Measurements from ENCODE around the gene SERTM2. TPM values are rescaled to one million over a fixed set of nuclear protein-coding genes. Genes with fewer than 3 reads are reported as not detected.
A peak's percentile ranks its signal among the peaks of the same experiment; 100 is the strongest.

The SERTM2 gene
- total RNA-seq (2014; rRNA removed; shearing (Covaris generic)) = 0.17 and 0.30 TPM in 2 replicates

DNA sequence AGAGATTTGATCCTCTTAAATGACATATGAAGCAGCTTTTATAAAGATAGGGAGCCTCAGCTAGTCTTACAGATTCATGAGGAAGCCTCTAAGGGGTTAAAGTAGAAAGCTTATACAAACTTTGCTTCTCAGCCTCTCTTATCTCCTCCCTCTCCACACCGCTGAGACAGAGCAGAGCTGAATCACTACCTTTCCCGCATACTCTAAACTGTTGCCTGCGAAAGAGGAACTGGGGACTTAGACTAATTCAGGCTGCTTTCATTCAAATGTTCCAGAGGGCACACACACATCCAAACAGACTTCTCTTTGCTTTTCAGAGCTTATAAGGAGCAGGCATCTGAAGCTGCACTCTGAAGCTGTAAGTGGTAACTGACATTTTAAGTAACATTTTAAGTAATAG is at the start of gene SERTM2:
TSS of gene SERTM2 (plus strand) at position 169 of the 400 bp plus-strand sequence. CDS start 7,213 bp downstream, outside the sequence.
- no peak within 1 kb of the TSS for H3K4me3 ChIP-seq (ENCODE audit: insufficient read depth, low read depth, low read length)
- no peaks in the 10 kb centered on the region for H3K36me3 ChIP-seq (replicated peaks; ENCODE audit: control insufficient read depth, insufficient read depth, low read length)
- H3K27me3 ChIP-seq (ENCODE audit: control insufficient read depth, insufficient read depth, low read length) = no peaks in the 10 kb centered on the region
- DNase-seq = peak; percentile 23

DNA sequence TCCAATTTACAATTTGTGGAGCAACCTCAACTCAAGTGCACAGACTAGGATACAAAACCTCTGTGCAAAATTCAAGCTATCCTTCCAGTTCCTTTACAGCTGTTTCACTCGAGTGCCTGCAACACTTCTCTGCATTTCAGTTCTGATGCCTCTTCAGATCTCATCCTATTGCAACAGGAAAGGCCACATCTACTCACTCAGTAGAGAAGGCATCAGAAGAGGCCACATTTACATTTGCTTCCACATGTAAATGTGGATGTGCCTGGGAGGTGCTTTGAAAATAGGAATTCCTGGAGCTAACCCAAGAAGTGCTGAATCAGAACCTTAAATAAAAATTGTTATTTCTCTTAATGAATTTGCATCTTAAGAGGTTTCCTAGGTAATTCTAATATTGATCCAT is 45.8 kb upstream of the SERTM2 start:
- no peak overlapping the region for H3K4me3 ChIP-seq (ENCODE audit: insufficient read depth, low read depth, low read length)
- peak; percentile 9 for DNase-seq
- H3K27me3 ChIP-seq (ENCODE audit: control insufficient read depth, insufficient read depth, low read length) = no peaks in the 10 kb centered on the region
- H3K36me3 ChIP-seq (replicated peaks; ENCODE audit: control insufficient read depth, insufficient read depth, low read length) = no peaks in the 10 kb centered on the region

DNA sequence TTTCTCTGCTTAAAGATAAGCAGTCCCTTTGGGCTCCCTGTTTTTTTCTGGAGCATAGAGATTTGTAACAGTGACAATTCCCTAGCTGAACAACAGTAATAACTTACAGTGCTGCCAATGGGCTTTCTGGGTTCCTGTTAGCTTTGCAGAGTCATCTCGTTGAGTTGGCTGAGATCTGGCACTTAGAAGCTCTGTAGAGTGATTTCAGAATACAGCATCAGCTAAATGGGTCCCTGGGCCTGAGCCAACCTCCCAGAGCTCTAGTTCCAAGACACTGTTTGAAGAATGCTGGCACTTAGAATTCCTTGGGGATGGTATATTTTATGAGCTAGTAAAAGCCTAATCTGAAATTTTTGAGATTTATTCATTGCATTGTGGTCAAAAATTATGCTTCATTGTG is 43.5 kb upstream of the SERTM2 start:
- Histone ChIP-seq H3K4me3 (ENCODE audit: insufficient read depth, low read depth, low read length) (no peak overlapping the region), H3K36me3 (replicated peaks; ENCODE audit: control insufficient read depth, insufficient read depth, low read length) (no peaks in the 10 kb centered on the region), H3K27me3 (ENCODE audit: control insufficient read depth, insufficient read depth, low read length) (no peaks in the 10 kb centered on the region)
- no peak for DNase-seq

DNA sequence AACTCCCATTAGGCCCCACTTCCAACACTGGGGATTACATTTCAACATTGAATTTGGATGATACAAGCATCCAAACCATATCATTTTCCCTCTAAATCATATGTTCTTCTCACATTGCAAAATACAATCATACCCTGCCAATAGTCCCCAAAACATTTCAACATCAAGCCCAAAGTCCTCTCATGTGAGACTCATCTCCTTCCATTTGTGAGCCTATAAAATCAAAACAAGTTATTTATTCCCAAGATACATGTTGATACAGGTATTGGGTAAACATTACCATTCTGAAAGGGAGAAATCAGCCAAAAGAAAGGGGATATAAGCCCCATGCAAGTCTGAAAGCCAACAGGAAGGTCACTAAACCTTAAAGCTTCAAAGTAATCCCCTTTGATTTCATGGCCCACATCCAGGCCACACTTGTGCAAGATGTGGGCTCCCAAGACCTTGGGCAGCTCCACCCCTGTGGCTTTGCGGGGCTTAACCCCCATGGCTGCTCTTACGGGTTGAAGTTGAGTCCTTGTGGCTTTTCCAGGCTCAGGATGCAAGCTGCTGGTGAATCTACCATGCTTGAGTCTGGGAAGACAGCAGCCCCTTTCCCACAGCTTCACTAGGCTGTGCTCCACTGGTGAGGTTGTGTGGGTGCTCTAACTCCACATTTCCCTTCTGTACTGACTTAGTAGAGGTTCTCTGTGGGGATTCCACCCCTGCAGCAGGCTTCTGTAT is 40.6 kb upstream of the SERTM2 start:
- no peaks in the 10 kb centered on the region for H3K27me3 ChIP-seq (ENCODE audit: control insufficient read depth, insufficient read depth, low read length)
- no peak for DNase-seq
- no peaks in the 10 kb centered on the region for H3K36me3 ChIP-seq (replicated peaks; ENCODE audit: control insufficient read depth, insufficient read depth, low read length)
- no peak overlapping the region for H3K4me3 ChIP-seq (ENCODE audit: insufficient read depth, low read depth, low read length)

DNA sequence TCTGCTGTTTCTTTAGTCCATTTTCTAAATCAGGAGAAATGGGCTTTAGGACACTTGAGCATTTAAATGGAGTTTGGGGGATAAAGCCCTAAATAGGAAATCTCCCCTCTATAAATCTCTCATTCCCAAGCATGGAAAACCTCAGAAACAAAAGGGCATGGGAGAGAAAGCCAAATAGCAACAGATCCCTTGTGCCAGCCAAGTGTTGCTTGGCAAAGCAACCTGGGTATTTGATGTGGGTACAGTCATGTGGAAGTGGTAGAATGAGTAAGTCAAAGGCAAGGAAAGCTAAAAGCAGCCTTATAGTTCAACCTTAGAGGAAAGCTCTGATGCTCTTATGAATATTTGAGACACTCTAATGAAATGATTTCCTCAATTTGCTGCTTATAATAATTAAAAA is 29.5 kb upstream of the SERTM2 start:
- Histone ChIP-seq H3K36me3 (replicated peaks; ENCODE audit: control insufficient read depth, insufficient read depth, low read length) (no peaks in the 10 kb centered on the region), H3K27me3 (ENCODE audit: control insufficient read depth, insufficient read depth, low read length) (no peaks in the 10 kb centered on the region), H3K4me3 (ENCODE audit: insufficient read depth, low read depth, low read length) (no peak overlapping the region)
- DNase-seq = no peak

DNA sequence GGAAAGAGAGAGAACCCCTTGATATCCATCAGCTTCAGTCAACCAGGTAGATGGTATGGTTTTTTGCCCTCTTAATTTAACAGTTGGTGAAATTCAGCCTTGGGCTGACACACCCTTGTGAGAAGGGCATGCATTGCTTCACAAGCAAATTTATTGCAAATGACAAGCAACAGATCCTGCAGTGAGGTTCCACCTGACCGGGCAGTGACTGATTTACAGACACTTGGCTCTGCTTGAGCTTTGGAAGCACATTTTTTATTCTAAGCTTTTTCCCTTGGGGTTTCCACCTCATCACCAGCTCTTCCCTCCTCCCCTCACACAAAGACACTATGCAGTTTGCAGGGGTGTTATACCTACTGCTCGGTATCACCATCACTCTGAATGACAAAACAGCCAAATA is 28.3 kb upstream of the SERTM2 start:
- Histone ChIP-seq H3K4me3 (ENCODE audit: insufficient read depth, low read depth, low read length) (no peak overlapping the region), H3K27me3 (ENCODE audit: control insufficient read depth, insufficient read depth, low read length) (no peaks in the 10 kb centered on the region), H3K36me3 (replicated peaks; ENCODE audit: control insufficient read depth, insufficient read depth, low read length) (no peaks in the 10 kb centered on the region)
- no peak for DNase-seq

DNA sequence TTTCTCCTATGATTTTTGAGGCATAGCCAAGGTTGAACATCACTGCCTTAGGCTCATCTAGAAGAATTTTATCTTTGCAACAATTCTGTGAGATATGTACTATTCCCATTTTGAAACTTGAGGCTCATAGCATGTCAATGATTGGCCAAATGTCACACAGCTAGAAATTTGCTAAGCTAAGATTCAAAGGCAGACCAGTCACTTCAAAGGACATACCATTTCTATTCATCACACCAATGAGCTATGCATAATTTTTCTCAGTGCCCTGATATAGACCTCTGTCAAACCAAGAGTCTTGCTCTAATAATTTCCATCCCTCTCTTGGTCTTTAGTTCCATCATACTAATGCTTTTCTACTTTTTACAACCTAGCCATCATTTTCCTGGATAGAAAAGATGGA is 27.6 kb upstream of the SERTM2 start:
- Histone ChIP-seq H3K36me3 (replicated peaks; ENCODE audit: control insufficient read depth, insufficient read depth, low read length) (no peaks in the 10 kb centered on the region), H3K4me3 (ENCODE audit: insufficient read depth, low read depth, low read length) (no peak overlapping the region), H3K27me3 (ENCODE audit: control insufficient read depth, insufficient read depth, low read length) (no peaks in the 10 kb centered on the region)
- no peak for DNase-seq

DNA sequence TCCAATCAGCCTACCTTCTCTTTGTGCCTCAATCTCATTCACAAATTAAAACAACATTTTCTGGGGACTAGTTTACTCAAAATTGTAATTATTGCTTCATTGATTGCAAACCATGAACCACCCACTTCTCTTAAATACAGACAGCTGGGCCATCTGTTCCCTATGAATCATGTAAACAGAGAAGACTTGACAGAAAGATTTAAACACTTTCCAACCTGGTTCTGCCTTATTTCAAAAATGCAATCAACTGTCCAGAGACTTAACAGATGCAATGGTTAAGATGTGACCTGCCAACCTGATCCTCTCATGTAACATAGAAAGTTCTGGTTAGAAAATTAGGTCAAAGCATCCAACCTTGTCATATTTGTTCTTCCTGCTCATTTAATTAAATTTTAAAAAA is 20.8 kb upstream of the SERTM2 start:
- DNase-seq = no peak
- H3K4me3 ChIP-seq (ENCODE audit: insufficient read depth, low read depth, low read length) = no peak overlapping the region
- no peaks in the 10 kb centered on the region for H3K27me3 ChIP-seq (ENCODE audit: control insufficient read depth, insufficient read depth, low read length)
- H3K36me3 ChIP-seq (replicated peaks; ENCODE audit: control insufficient read depth, insufficient read depth, low read length) = no peaks in the 10 kb centered on the region

DNA sequence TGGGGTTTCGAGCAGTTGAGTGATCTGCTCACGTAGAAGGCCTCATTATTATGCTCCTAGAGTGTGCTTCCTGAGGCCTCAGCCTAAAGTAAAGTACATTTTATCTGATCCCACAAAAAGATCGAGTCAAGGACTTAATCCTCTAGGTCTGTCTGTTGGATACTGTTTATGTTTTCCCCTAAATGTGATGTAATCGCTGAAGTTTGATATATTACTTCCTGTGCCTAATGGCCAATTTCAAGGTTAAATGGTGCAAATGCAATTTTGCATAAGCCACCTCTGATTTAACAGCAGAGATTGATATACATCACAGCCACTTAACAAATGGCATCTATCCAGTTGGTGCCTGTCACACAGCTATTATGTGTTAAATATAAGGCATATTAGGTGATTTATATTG is 19.4 kb upstream of the SERTM2 start:
- Histone ChIP-seq H3K36me3 (replicated peaks; ENCODE audit: control insufficient read depth, insufficient read depth, low read length) (no peaks in the 10 kb centered on the region), H3K4me3 (ENCODE audit: insufficient read depth, low read depth, low read length) (no peak overlapping the region), H3K27me3 (ENCODE audit: control insufficient read depth, insufficient read depth, low read length) (no peaks in the 10 kb centered on the region)
- DNase-seq = no peak

DNA sequence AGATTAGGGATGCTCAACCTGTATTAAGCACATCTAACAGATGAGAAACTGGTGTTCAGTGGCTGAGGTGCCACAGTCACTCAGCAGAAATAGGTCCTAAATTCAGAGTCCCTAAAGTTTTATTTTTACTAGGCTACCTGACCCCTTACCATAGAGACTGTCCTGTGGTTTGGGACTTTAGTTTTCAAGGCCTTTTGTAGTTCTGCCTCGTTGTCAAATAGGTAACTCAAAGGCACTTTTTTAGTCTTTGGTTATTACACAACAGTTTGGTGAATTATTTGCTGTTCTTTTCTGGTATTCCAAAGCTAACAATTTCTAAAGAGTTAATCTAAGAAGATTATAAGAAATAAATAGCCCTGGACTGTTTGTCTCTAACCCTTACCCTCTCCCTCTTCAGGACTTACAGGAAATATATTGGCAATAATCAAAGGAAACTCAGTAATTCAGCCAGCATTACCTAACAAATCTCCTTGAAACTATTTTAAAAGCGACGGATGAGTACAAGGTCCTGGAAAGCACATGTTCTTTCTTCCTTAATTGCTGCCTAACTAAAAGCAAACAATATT is 12.8 kb upstream of the SERTM2 start:
- H3K27me3 ChIP-seq (ENCODE audit: control insufficient read depth, insufficient read depth, low read length) = no peaks in the 10 kb centered on the region
- H3K36me3 ChIP-seq (replicated peaks; ENCODE audit: control insufficient read depth, insufficient read depth, low read length) = no peaks in the 10 kb centered on the region
- no peak overlapping the region for H3K4me3 ChIP-seq (ENCODE audit: insufficient read depth, low read depth, low read length)
- no peak for DNase-seq

DNA sequence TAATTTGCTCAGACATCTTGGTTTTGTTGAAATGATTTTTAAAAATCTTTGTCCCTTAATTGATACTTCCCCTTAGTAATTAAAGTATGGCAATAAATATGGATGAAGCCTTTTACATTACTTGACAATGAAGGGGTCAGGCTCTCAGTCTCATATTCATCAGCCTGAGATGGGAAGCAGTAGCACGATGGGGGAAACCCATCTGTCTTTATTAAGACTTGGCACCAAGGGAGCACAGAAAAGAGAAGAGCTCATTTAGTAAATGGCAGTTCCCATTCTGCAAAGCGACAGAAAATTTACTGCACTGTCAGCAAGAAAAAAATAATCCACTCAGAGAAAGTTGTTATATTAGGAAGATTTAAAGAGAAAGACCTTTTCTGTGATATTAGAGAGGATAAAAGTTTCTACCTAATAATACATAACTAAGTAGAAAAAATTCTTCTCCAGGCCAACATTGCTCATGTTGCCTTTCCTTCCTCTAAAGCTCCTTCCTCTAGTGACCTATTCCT is 7.9 kb upstream of the SERTM2 start:
- Histone ChIP-seq H3K36me3 (replicated peaks; ENCODE audit: control insufficient read depth, insufficient read depth, low read length) (no peaks in the 10 kb centered on the region), H3K27me3 (ENCODE audit: control insufficient read depth, insufficient read depth, low read length) (no peaks in the 10 kb centered on the region), H3K4me3 (ENCODE audit: insufficient read depth, low read depth, low read length) (no peak overlapping the region)
- no peak for DNase-seq

DNA sequence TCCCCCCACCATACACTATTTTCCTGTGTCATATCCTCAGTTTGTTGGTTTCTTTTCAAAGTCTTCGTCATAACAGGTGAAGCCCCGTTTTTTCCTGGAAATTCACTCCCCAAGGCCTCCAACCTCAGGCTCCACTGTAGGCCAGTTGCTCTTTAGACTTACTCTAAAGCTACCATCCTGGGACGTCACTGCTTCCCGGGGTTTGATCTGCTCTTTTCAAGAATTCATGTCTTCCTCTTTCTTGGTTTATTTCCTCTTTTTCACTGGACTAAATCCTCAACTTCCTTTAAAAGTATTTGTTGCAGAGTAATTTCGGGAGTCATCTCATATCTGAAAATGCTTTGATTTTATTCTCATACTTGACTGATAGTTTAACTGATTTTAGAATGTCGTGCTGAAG is 6.5 kb upstream of the SERTM2 start:
- Histone ChIP-seq H3K4me3 (ENCODE audit: insufficient read depth, low read depth, low read length) (no peak overlapping the region), H3K27me3 (ENCODE audit: control insufficient read depth, insufficient read depth, low read length) (no peaks in the 10 kb centered on the region), H3K36me3 (replicated peaks; ENCODE audit: control insufficient read depth, insufficient read depth, low read length) (no peaks in the 10 kb centered on the region)
- no peak for DNase-seq

DNA sequence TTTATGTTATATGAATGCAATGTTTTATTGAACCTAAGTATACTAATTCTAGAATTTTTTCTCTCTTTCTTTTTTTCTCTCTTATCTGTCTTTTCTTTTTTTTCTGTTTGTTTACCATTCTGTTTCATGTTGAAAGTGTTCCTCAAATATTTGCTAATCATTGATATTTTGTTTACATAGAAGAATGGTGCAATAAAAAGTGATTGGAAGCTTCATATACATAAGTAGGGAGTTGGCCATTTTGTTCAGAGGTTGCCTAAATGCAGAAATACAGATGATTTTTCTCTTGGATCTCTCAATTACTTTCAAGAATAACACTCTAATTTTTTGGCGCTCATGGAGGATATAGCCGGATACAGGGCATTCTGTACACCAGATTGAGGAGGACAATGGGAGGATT is 5.7 kb upstream of the SERTM2 start:
- H3K36me3 ChIP-seq (replicated peaks; ENCODE audit: control insufficient read depth, insufficient read depth, low read length) = no peaks in the 10 kb centered on the region
- H3K27me3 ChIP-seq (ENCODE audit: control insufficient read depth, insufficient read depth, low read length) = no peaks in the 10 kb centered on the region
- no peak overlapping the region for H3K4me3 ChIP-seq (ENCODE audit: insufficient read depth, low read depth, low read length)
- no peak for DNase-seq

DNA sequence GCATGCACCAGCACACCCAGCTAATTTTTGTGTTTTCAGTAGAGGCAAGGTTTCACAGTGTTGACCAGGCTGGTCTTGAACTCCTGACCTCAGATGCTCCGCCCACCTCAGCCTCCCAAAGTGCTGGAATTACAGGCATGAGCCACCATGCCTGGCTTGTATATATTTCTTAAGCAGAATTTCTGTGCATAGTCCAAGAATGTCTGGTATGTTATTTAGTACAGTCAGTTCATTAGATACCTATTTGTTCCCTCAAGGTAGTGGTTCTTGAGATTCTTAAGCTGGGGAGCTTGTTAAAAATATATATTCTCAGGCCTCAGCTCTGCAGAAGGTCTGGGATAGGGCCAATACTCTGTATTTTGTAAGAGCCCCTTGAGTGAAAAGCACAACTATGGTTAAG is 4.6 kb upstream of the SERTM2 start:
- no peaks in the 10 kb centered on the region for H3K27me3 ChIP-seq (ENCODE audit: control insufficient read depth, insufficient read depth, low read length)
- no peak overlapping the region for H3K4me3 ChIP-seq (ENCODE audit: insufficient read depth, low read depth, low read length)
- DNase-seq = no peak
- no peaks in the 10 kb centered on the region for H3K36me3 ChIP-seq (replicated peaks; ENCODE audit: control insufficient read depth, insufficient read depth, low read length)

DNA sequence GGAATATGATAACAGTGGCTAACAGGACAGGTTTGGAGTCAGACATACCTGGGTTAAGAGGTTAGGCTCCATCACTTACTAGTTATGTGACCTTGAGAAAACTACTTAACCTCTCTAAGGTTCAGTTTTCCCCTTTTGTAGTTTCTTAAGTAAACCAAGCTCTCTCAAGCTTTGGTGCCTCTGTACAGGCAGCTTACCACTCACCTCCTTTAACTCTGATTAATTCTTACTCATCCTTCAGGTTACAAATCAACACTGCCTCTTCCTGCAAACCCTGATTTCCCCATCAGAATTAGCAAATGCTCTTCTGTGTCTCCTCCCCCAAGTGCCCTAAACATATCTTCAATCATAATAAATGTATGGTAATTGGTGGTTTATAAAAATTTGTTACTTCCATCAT is 3.5 kb upstream of the SERTM2 start:
- no peaks in the 10 kb centered on the region for H3K36me3 ChIP-seq (replicated peaks; ENCODE audit: control insufficient read depth, insufficient read depth, low read length)
- H3K27me3 ChIP-seq (ENCODE audit: control insufficient read depth, insufficient read depth, low read length) = no peaks in the 10 kb centered on the region
- DNase-seq = no peak
- no peak overlapping the region for H3K4me3 ChIP-seq (ENCODE audit: insufficient read depth, low read depth, low read length)
